H1 (cell line): ENCODE measurements around the gene RSPH9. TPM values are rescaled to one million over a fixed set of nuclear protein-coding genes. Genes with fewer than 3 reads are reported as not detected.

Source experiments
- ASH2L ChIP-seq: fragments of 200-600, 300-600 bp; sonication (generic); IDR thresholded peaks from one replicate; pipeline ENCODE4 v1.7.1; 2017; ENCODE audit warnings: low read length
- ATF2 ChIP-seq: IDR thresholded peaks from 2 replicates; pipeline ENCODE4 v1.6.1; 2012; ENCODE audit warnings: low read length, inconsistent platforms
- BACH1 ChIP-seq: IDR thresholded peaks from 2 replicates; pipeline ENCODE4 v1.6.1; 2012; ENCODE audit warnings: low read length, improper control_type of control experiment
- CEBPB ChIP-seq: IDR thresholded peaks from 2 replicates; pipeline ENCODE4 v1.6.1; 2012; ENCODE audit warnings: low read depth, low read length
- GTF2F1 ChIP-seq: IDR thresholded peaks from 2 replicates; pipeline ENCODE4 v1.6.1; 2012; ENCODE audit warnings: low read depth, low read length, improper control_type of control experiment, borderline replicate concordance
- JUN ChIP-seq: IDR thresholded peaks from 2 replicates; pipeline ENCODE4 v1.6.1; 2011; ENCODE audit warnings: low read depth, mild to moderate bottlenecking, improper control_type of control experiment, low read length
- KDM1A ChIP-seq: fragments of 200-600, 300-600 bp; sonication (generic); IDR thresholded peaks from 2 replicates; pipeline ENCODE4 v1.7.1; 2016; ENCODE audit warnings: mild to moderate bottlenecking, low read length, borderline replicate concordance
- MAFK ChIP-seq: IDR thresholded peaks from 2 replicates; pipeline ENCODE4 v1.6.1; 2012; ENCODE audit warnings: low read depth, mild to moderate bottlenecking, improper control_type of control experiment, low read length
- PHF8 ChIP-seq: fragments of 200-600 bp; sonication (generic); conservative IDR thresholded peaks from 2 replicates; pipeline ENCODE4 v1.7.1; 2012; ENCODE audit warnings: low read depth, mild to moderate bottlenecking, inconsistent platforms, low read length, moderate library complexity
- POLR2A ChIP-seq, 2 experiments: IDR thresholded peaks; 1 replicate in 1 of 2; 2 replicates in 1 of 2; pipeline ENCODE4 v1.6.1; 2011; ENCODE audit warnings: low read depth in 2 of 2, low read length in 2 of 2, mild to moderate bottlenecking in 2 of 2; ENCODE audit errors: control extremely low read depth in 1 of 2
- SAP30 ChIP-seq: fragments of 300-600 bp; sonication (generic); IDR thresholded peaks from 2 replicates; pipeline ENCODE4 v1.7.1; 2012; ENCODE audit warnings: low read length, moderate library complexity, mild to moderate bottlenecking, inconsistent platforms; ENCODE audit not compliant: insufficient read depth, insufficient replicate concordance
- SP1 ChIP-seq: IDR thresholded peaks from 2 replicates; pipeline ENCODE4 v1.6.1; 2011; ENCODE audit warnings: low read depth, low read length
- SRF ChIP-seq: IDR thresholded peaks from 2 replicates; pipeline ENCODE4 v1.6.1; 2011; ENCODE audit warnings: mild to moderate bottlenecking, low read depth, low read length, moderate library complexity
- TAF1 ChIP-seq: IDR thresholded peaks from 2 replicates; pipeline ENCODE4 v1.6.1; 2011; ENCODE audit warnings: mild to moderate bottlenecking, low read depth, low read length
- TBP ChIP-seq: IDR thresholded peaks from 2 replicates; pipeline ENCODE4 v1.6.1; 2011; ENCODE audit warnings: low read depth, low read length, improper control_type of control experiment
- polyA plus RNA-seq, 7 experiments: library from polyadenylated mRNA; depleted of rRNA in 3 of 7; stranded (reverse) in 5 of 7; unstranded in 2 of 7; fragments of >200 nt in 5 of 7; fragments of 200-250 nt in 2 of 7; gene quantifications; 1 replicate in 5 of 7; 2 replicates in 1 of 7; 4 replicates in 1 of 7; pipeline versions ENCODE4 v1.2.1 to v1.2.3, GENCODE V29; 2011 to 2013; ENCODE audit warnings: missing spikeins in 2 of 7, mixed read lengths in 2 of 7
- total RNA-seq: library from RNA; stranded (reverse); fragmentation: NEBNext Ultra II Directional; extraction: Animal tissue kit (Norgen Biotek cat#: 25700); gene quantifications from 2 replicates; pipeline ENCODE4 v1.2.1, GENCODE V29; 2021
- TF ChIP-seq, protein P1 (sequence below): IDR thresholded peaks from 2 replicates; pipeline ENCODE4 v1.6.1; 2011; ENCODE audit warnings: low read length, improper control_type of control experiment

The RSPH9 gene
- total and polyA plus RNA-seq, 2 of the 8 experiments (the other 6 are each of a cell fraction or from before 2014, with no cell fraction given), result 0.15 to 0.23 TPM

DNA sequence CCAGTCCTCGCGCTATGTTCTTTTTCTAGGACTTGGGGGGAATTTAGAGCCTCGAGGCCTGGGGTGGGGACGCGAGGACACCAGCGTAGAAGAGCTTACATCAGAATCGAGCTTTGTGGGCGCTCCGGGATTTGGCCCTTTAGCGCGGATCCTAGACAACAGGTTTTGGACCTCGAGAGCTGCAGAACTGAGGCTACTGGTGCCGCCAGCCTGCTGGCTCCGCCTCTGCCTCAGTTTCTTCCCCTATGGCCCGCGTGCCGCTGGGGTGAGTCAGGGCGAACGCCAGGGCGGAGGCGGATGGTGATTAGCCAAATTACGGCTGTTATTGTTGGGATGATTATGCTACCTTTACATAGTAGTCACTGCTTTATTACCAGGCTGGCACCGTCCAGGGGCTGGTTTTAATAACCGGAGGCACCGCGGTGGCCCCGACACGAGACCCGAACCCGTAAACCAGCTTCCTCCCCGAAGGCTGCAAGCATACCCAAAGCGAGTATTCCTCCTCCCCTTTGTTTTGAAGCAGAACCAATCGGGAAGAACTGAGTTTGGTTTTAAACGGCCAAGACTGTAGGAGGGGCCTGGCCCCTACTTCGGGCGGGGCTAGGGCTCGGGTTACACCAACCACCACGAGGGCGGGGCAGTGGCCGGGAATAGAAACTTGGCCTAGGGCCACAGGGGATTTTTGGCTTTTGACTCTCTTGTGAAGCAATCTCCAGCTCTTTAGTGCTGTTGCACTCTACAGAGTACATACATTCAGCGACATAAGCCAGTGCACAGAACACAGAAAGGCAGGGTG, 15.1 kb upstream of the RSPH9 start (continued):
- TF ChIP-seq ASH2L, result peak; percentile 93
- no peak for TF ChIP-seq BACH1
- TF ChIP-seq TAF1, result peak; percentile 50; the same call in 1 of the 2 replicates
- TF ChIP-seq SRF, result no peak
- peak; percentile 64 to 95 for TF ChIP-seq POLR2A (IDR thresholded peaks at IDR 0.05; ENCODE audit: control extremely low read depth in 1 of 2, low read depth in 2 of 2, low read length in 2 of 2)
- TF ChIP-seq JUN, result no peak
- TF ChIP-seq, protein P1, sequence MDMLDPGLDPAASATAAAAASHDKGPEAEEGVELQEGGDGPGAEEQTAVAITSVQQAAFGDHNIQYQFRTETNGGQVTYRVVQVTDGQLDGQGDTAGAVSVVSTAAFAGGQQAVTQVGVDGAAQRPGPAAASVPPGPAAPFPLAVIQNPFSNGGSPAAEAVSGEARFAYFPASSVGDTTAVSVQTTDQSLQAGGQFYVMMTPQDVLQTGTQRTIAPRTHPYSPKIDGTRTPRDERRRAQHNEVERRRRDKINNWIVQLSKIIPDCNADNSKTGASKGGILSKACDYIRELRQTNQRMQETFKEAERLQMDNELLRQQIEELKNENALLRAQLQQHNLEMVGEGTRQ, result 0 out of 2 replicates have a peak, but pooled peaks have one; percentile 18
- peak; percentile 39; the same call in 1 of the 2 replicates for TF ChIP-seq SP1
- peak; percentile 72; the same call in 1 of the 2 replicates for TF ChIP-seq KDM1A
- peak; percentile 93 for TF ChIP-seq TBP
- TF ChIP-seq SAP30, result no peak
- 0 out of 2 replicates have a peak, but pooled peaks have one; percentile 47 for TF ChIP-seq ATF2
- TF ChIP-seq CEBPB, result peak; percentile 64
- TF ChIP-seq GTF2F1, result peak; percentile 45; the same call in 1 of the 2 replicates
- TF ChIP-seq PHF8, result peak; percentile 59; the same call in 1 of the 2 replicates
- TF ChIP-seq MAFK, result 0 out of 2 replicates have a peak, but pooled peaks have one; percentile 4
